Hepatocyte (in vitro differentiated cells): Measurements from ENCODE around the gene FBXO3.

Experiments used
- EZH2 ChIP-seq: fragments of 200-600 bp; sonication (generic); IDR thresholded peaks from 2 replicates; pipeline ENCODE4 v1.6.1; 2016; ENCODE audit warnings: antibody characterized with exemption, mild to moderate bottlenecking, borderline replicate concordance
- TF ChIP-seq, protein P1 (sequence below): fragments of 200-600 bp; sonication (generic); IDR thresholded peaks from 2 replicates; pipeline ENCODE4 v1.5.1; 2016; ENCODE audit warnings: antibody characterized with exemption, mild to moderate bottlenecking; ENCODE audit not compliant: poor library complexity

DNA sequence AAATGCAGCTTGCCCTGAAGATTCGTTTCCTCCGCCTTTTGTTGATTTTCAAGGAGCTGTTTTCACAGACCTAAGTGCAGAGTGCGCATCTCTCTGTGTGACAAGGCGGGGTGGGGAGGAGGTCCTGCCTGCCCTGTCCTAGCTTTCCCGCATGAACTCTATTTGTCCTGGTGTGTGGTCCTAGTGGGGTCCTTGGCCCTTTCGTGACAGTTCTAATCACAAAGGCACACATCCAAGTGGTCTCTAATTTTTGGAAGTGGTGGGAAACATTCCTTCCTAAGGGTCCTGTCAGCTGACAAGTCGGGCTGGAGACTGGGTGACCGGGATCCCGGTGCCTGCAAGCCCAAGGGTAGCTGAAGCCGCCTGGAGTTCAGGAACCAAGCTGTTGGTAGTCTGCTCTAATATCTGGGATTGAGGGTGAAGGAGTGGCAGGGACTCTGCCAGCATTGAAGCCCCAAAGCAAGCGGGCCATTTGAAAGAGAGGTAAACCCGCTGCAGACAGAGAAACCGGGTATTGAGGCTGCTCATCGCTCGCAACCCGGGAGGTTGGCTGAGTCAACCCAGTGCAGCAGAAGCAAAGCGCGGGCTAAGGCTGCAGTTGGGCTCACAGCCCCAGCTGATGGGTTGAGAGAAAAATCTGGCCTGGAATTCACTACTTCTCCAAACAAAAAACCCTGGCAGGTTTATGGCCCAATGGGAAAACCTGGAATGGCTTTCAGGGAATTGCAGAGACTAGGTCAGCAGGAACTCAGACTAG is 28.1 kb upstream of the FBXO3 start:
- TF ChIP-seq, protein P1, sequence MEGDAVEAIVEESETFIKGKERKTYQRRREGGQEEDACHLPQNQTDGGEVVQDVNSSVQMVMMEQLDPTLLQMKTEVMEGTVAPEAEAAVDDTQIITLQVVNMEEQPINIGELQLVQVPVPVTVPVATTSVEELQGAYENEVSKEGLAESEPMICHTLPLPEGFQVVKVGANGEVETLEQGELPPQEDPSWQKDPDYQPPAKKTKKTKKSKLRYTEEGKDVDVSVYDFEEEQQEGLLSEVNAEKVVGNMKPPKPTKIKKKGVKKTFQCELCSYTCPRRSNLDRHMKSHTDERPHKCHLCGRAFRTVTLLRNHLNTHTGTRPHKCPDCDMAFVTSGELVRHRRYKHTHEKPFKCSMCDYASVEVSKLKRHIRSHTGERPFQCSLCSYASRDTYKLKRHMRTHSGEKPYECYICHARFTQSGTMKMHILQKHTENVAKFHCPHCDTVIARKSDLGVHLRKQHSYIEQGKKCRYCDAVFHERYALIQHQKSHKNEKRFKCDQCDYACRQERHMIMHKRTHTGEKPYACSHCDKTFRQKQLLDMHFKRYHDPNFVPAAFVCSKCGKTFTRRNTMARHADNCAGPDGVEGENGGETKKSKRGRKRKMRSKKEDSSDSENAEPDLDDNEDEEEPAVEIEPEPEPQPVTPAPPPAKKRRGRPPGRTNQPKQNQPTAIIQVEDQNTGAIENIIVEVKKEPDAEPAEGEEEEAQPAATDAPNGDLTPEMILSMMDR, result no peak
- TF ChIP-seq EZH2, result no peak
